ENCODE data around the gene POLR3K.

The POLR3K gene

GRCh38 chr16:71210-71539 lies 17.8 kb upstream of the POLR3K start:
- TF ChIP-seq, protein P1, sequence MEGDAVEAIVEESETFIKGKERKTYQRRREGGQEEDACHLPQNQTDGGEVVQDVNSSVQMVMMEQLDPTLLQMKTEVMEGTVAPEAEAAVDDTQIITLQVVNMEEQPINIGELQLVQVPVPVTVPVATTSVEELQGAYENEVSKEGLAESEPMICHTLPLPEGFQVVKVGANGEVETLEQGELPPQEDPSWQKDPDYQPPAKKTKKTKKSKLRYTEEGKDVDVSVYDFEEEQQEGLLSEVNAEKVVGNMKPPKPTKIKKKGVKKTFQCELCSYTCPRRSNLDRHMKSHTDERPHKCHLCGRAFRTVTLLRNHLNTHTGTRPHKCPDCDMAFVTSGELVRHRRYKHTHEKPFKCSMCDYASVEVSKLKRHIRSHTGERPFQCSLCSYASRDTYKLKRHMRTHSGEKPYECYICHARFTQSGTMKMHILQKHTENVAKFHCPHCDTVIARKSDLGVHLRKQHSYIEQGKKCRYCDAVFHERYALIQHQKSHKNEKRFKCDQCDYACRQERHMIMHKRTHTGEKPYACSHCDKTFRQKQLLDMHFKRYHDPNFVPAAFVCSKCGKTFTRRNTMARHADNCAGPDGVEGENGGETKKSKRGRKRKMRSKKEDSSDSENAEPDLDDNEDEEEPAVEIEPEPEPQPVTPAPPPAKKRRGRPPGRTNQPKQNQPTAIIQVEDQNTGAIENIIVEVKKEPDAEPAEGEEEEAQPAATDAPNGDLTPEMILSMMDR (conservative IDR thresholded peaks at IDR 0.05; ENCODE audit: low read depth) = no peak
- ChIA-PET CTCF (interaction anchor here (0.7 to 2.0 kb wide), 2 partner anchors 26 to 62 kb away, joined by 4 to 13 read pairs; no protein-coding TSS in a partner anchor), POLR2A (ENCODE audit: low non-redundant PET) (no interaction called here)
- no peak for DNase-seq (ENCODE audit: low spot score)
- H3K27ac ChIP-seq = peak overlapping the region; percentile 91

DNA sequence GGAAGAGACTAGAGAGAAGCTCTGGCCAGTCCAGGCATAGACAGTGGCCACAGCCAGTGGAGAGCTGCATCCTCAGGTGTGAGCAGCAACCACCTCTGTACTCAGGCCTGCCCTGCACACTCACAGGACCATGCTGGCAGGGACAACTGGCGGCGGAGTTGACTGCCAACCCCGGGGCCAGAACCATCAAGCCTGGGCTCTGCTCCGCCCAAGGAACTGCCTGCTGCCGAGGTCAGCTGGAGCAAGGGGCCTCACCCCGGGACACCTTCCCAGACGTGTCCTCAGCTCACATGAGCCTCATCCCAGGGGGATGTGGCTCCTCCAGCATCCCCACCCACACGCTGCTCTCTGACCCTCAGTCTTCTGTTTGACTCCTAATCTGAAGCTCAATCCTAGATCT lies 15.8 kb upstream of the POLR3K start:
- peak overlapping the region; percentile 91 for H3K27ac ChIP-seq
- DNase-seq (ENCODE audit: low spot score) = no peak
- TF ChIP-seq, protein P1 (conservative IDR thresholded peaks at IDR 0.05; ENCODE audit: low read depth) = no peak
- POLR2A ChIA-PET (ENCODE audit: low non-redundant PET) = no interaction called here
- CTCF ChIA-PET = interaction anchor here (1.9 to 6.5 kb wide), 2 partner anchors 27 to 38 kb away, joined by 8 to 135 read pairs; no protein-coding TSS in a partner anchor

GRCh38 chr16:67884-68789 lies 14.7 kb upstream of the POLR3K start:
- DNase-seq (ENCODE audit: low spot score) = no peak
- ChIA-PET POLR2A (ENCODE audit: low non-redundant PET) (no interaction called here), CTCF (interaction anchor here (1.9 to 6.5 kb wide), 2 partner anchors 28 to 39 kb away, joined by 8 to 135 read pairs; no protein-coding TSS in a partner anchor)
- TF ChIP-seq, protein P1 (conservative IDR thresholded peaks at IDR 0.05; ENCODE audit: low read depth) = no peak
- peak overlapping the region; percentile 91 for H3K27ac ChIP-seq

DNA sequence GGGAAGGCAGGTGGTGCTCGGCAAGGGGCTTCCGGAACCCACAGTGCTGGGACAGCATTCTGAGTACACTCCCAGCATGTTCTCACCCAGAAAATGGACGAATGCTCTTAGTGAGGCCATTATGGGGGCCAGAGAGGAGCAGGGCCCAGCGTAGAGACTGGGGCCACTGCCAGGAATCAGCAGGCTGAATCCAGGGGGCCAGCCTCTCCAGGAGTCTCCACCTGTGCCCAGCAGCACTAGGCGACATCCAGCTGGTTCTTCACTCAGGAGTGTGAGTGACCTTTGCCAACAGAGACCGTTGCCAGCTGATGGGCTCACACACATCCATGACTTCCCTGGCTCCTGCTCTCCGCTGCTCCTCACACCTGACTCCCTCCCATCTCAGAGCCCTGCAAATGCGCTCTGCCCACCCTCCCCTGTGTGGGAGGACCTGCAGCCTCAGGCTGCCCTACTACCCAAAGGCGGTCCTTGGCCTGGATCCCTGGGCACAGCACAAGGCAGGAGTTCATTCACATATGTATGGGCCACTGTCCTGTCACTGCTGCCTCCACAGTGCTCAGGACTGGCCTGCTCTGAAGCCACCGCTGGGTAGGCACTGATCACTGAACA lies 13.9 kb upstream of the POLR3K start:
- H3K27ac ChIP-seq = peak overlapping the region; percentile 91
- DNase-seq (ENCODE audit: low spot score) = no peak
- TF ChIP-seq, protein P1 (conservative IDR thresholded peaks at IDR 0.05; ENCODE audit: low read depth) = no peak
- CTCF ChIA-PET = interaction anchor here (6.5 kb wide), 1 partner anchor 29 kb away, joined by 135 read pairs; no protein-coding TSS in a partner anchor
- POLR2A ChIA-PET (ENCODE audit: low non-redundant PET) = no interaction called here

DNA sequence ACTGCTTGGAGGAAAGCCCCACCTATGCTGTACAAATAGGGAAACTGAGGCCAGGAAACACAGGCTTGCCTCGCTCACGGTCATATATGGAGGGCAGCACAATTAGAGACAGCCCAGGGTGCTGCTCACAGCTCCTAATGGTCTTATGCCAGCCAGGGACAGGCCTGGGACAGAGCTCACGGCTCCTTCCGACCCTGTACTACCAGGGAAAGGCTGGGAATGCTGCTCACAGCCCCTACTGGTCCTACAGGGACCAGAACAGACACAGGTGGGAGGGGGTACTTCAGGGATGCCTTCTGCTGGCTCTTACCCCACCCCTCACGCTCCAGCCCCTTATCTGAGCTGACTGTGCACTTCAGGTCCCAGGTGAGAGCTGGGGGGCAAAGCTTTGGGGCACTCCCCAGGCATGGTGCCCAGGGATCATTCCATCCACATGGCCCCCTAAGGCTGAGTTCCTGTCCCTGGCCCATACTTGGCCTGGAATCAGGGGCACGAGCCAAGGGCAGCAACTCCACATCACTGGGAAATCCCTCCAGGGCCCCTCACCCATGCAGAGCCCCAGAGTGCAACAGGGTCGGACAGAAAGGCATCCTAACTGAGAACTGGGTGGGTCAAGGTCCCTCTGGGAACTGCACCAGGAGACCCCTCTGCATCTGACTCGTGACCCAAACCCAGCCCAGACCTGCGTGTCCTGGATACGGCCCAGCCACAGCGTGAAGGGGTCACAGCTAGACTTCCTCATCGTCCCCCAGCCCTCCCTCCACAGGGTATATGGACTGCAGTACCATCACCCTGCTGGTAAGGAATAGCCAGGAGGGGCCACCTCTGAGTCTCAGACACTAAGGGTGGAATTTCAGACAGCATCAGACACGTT lies 13.1 kb upstream of the POLR3K start:
- TF ChIP-seq, protein P1 (conservative IDR thresholded peaks at IDR 0.05; ENCODE audit: low read depth) = no peak
- DNase-seq (ENCODE audit: low spot score) = no peak
- POLR2A ChIA-PET (ENCODE audit: low non-redundant PET) = interaction anchor here (0.8 to 1.0 kb wide), 2 partner anchors 11 to 22 kb away, joined by 3 to 4 read pairs; partner anchors contain the start of gene MPG
- peak overlapping the region; percentile 91 for H3K27ac ChIP-seq
- CTCF ChIA-PET = interaction anchor here (0.6 to 6.5 kb wide), 18 partner anchors 8 to 1655 kb away, joined by 3 to 135 read pairs (median 4); partner anchors contain the start of genes MPG, POLR3K and SNRNP25
